Hematopoietic multipotent progenitor cell treated with erythropoietin and hydrocortisone succinate and interleukin-3 and kit ligand, for 17 days (in vitro differentiated cells): ENCODE data around the gene IFT122.
"Not testable (repeated sequence)": the region's sequence is repeated elsewhere in the genome, so short reads cannot be mapped to it uniquely, and the experiment has no call there.

ENCODE experiments used
- DNase-seq: peaks from one replicate; pipeline ENCODE4 v3.0.0-alpha.2; 2015; ENCODE audit warnings: low spot score

IFT122 gene

DNA sequence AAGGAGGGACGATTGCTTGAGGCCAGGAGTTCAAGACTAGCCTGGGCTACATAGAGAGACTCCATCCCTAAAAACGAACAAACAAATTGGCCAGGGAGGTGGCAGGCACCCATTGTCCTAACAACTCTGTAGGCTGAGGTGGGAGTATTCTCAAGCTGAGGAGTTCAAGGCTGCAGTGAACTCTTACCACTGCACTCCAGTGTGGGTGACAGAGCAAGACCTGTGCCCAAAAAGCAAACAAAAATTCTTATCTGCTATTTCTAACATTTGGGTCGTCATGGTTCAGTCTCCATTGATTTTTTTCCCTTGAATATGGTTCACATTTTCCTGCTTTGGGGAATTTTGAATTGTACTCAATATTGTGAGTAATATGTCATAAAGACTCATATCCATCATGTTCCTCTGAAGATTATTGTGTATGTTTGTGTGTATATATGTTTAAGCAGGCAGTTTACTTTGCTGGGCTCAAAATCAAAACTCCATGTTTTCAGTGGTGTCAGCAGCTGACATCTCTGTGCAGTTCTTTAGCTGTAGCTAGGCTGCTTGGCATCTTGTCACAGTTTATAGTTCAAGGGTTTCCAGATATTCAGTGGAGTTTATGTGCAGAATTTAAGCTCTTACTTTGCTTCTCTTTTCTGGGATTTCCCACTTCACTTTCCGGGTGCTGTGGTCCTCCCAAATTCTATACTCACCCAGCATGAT is 33.2 kb downstream of the IFT122 start:
- no peak for DNase-seq

GRCh38 chr3:129473769-129474152 is 33.7 kb downstream of the IFT122 start:
- DNase-seq, result no peak

DNA sequence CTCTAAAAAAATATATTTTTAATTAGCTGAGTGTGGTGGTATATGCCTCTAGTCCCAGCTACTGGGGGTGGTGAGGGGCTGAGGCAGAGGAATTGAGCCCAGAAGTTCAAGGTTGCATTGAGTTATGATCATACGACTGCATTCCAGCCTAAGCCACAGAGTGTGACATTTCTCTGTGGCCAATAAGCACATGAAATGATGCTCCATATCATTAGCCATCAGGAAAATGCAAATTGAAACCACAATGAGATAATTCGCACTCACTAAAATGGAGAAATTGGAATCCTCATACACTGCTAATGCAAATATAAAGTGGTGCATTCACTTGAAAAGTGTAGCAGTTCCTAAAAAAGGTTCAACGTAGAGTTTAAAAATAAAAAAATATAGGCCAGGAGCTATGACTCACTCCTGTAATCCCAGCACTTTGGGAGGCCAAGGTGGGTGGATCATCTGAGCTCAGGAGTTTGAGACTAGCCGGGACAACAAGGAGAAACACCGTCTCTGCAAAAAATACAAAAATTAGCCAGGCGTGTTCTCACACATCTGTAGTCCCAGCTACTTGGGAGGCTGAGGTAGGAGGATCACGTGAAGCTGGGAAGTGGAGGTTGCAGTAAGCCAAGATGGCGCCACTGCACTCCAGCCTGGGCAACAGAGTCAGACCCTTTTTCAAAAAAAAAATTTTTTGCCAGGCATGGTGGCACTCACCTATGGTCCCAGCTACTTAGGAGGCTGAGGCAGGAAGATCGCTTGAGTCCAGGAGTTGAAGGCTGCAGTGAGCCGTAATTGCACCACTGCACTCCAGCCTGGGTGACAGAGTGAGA is 35.2 kb downstream of the IFT122 start:
- no peak for DNase-seq

- no peak for DNase-seq
These were observed 35.8 kb downstream of the IFT122 start for GRCh38 chr3:129475863-129476262.

DNA sequence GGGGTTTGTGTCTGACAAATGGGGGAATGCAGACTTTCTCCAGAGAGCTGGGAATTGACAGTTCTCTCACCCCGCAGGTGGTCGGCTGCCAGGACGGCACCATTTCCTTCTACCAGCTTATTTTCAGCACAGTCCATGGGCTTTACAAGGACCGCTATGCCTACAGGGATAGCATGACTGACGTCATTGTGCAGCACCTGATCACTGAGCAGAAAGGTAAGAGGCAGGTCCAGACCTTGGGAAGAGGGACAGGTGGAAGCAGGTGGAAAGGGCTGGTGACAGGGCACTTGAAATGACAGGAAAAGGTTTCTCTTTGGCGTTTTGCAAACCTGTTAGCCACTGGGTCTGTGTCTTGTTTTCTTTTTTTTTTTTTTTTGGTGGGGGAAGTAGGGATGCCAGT is 36.6 kb downstream of the IFT122 start:
- DNase-seq, result no peak

GRCh38 chr3:129481225-129481765 is 41.3 kb downstream of the IFT122 start:
- not testable (repeated sequence) for DNase-seq

DNA sequence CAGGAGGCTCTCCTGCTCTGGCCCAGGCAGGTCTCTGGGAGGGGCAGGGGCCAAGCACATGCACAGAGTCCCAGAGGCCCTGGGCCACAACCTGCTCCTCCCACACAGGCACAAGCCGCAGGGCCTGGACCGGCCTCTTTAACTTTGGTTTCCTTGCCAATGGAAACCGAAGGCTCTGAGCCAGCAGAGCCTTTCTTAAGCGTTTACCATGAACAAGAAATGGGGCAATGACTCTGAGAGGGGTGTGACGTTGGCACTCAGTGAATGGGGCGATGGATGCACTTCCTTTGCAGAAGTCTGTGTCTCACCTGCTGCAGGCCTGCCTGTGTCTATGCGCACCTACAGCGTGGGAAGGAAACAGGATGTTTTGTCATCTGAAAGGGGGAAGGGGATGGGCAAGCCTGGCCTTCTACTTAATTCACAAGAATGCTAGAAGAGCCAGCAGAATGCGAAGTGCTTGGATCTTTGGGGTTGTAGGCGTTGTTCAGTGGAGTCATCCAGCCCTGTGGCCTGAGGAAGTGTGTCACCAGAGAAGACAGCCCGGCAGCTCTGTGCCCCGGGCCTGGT is 41.8 kb downstream of the IFT122 start:
- no peak for DNase-seq

- DNase-seq, result no peak
These were observed 42.7 kb downstream of the IFT122 start for GRCh38 chr3:129482721-129483120.

DNA sequence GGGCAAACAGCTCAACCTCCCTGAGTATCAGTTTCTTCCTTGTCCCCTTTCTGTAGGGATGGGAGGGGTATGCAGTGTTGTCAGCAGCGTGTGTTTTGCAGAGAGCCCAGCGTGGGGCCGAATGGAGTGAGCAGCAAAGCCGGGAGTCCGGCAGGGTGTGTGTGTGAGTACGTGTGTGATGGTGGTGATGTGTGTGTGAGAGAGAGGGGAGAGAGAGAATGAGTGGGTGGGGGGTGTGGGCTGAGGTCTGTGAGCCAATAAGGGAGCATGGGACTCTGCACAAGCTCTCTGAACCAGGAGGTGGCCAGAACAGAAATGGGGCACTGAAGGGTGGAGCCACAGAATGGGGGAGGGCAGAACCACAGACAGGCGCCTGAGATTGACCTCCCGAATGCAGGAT is 43.8 kb downstream of the IFT122 start:
- DNase-seq, result no peak

DNA sequence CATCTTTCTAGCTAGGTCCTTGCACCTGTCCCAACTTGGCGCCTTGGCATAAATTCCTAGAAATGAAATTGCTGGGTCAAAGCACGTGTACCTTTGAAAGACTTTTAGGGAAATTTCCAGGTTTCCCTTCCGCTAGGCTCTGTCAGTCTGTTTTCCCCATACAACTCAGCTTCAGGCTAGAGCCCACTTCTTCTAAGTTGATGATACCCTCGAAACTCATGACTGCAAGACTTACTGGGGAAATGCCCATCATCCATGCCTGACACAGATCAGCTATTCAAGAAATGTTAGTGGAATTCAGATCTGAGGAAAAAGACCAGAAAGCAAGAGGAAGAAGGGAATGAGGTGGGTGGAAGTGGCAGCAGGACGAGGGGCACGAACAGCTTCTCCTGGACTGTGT is 45.1 kb downstream of the IFT122 start:
- not testable (repeated sequence) for DNase-seq

- DNase-seq, result no peak
These were observed 46.0 kb downstream of the IFT122 start for GRCh38 chr3:129485721-129486663.

GRCh38 chr3:129486664-129487035 is 46.6 kb downstream of the IFT122 start:
- no peak for DNase-seq

DNA sequence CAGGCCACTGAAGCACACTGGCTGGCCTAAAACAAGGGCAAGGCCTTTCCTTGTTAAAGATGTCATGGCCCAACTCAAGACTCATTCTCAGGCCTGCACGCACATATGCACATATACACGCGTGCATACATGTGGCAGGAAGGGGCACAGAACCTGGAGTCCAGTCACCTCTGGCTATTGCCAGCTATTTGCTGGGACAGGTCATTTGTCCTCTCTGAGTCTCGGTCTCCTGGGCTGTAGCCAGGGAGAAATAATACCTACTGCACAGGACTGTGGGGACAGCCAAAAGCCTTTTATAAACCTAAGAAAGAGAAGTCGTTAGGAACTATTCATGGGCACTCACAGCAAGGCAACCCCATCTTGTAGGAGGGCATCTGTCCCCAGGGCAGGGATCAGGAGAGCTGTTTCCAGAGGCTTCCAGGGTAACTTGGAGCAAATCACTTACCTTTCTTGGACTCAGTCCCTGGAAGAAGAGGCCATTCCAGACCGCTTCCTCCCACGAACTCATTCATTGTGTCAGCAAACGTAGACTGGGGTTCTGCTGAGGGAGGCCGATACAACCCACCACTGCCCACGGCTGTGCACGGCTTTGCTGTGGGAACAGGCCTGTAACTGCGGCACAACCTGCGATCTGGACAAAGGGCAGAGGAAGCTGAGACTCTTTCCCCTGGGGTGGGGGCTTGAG is 47.3 kb downstream of the IFT122 start:
- no peak for DNase-seq

DNA sequence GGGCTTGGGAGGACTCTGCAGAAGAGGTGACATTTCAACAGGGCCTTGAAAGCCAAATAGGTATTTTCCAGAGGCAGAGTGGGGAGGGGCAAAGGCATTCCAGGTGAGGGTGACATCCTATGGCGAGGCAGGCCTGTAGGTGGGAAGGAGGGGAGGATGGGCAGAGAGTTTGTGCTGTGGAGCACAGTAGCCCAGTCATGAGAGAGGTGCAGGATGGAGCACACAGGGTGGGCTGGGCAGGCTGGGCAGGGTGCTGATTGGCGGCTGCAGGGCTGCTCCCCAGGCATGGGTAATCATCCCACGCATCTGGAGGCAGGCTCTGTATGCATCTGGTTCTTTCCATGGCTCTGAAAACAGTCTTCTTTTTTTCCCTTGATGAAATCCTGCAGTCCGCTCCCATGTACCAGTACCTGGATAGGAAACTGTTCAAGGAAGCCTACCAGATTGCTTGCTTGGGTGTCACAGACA is 47.9 kb downstream of the IFT122 start:
- not testable (repeated sequence) for DNase-seq

DNA sequence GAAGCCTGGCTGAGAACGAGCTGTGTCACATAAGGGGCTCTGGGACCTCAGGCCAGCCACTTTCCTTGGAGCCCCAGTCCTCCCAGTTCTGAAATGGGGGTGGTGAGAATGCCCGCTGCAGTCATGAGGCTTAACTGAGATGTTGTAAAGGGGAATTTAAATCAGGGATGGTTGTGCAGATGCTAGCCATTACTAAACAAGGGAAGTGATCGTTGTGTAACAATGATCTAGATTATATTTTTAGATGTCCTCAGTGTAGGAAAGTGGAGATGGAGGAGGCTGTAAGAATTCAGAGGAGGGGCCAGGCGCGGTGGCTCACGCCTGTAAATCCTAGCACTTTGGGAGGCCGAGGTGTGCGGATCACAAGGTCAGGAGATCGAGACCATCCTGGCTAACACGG is 49.2 kb downstream of the IFT122 start:
- not testable (repeated sequence) for DNase-seq

DNA sequence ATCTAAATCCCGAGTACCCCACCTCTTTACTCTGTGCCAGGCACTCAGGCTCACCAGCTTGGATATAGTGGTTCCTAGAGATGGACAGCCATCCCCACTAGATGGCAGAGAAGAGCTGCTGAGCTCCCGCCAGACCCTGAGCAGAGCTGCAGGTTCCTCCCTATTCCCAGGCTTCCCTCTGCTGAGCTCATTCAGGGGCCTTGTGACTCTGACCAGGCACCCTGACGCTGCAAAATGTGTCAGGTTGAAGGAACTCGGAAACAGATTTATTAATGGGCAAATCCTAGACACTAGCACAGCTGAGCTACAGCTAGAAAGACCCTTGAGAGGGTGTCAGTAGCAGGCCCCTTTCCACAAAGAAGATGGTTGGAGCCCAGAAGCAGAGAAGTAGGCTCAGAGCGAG is 50.2 kb downstream of the IFT122 start:
- DNase-seq, result peak; percentile 75

DNA sequence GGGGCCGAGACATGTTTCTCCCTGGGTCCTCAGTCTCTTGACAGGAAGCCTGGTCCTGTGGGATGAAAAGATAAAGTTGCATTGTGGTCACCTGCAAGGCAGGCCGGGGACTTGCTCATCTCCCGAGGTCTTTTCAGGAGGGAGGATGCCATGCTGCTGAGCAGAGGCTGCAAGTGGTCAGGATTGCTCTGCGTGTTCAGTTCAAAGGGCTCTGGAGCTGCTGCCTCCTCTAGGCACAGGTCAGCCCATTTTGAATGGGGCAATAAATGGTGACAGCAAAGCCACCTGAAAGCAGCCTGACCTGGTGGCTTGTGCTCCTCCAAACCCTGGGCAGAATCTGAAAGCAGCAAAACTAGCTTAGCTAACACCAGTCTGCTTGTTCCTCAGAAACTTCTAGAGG is 51.1 kb downstream of the IFT122 start:
- not testable (repeated sequence) for DNase-seq

- DNase-seq, result no peak
These were observed 51.8 kb downstream of the IFT122 start for GRCh38 chr3:129491794-129492193.

GRCh38 chr3:129492691-129493090 is 52.7 kb downstream of the IFT122 start:
- DNase-seq, result no peak

DNA sequence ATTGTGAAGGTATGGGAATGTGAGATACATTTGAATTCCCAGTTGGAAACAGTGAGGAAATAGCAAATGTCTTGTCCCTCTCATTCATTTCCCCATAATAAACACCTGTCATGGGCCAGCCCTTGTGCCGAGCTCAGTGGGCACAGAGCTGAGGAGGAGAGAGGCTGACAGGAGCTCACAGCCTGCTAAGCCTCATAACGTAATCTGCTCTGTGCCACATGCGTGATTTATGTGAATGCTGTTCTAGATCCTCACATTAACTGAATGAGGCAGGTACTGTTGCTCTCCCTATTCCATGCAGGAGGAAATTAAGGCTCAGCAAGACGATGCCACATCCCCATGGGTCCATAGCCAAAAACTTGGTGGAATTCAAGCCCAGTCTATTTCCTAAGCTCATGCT is 53.2 kb downstream of the IFT122 start:
- DNase-seq, result no peak

GRCh38 chr3:129494499-129494898 is 54.5 kb downstream of the IFT122 start:
- DNase-seq, result not testable (repeated sequence)
